ENCODE data around the gene PRSS37. TPM values are rescaled to one million over a fixed set of nuclear protein-coding genes. Genes with fewer than 3 reads are reported as not detected.
"Not testable (repeated sequence)": the region's sequence is repeated elsewhere in the genome, so short reads cannot be mapped to it uniquely, and the experiment has no call there.

PRSS37 gene
- total RNA-seq, 1 donor from 2014 or later = not detected

DNA sequence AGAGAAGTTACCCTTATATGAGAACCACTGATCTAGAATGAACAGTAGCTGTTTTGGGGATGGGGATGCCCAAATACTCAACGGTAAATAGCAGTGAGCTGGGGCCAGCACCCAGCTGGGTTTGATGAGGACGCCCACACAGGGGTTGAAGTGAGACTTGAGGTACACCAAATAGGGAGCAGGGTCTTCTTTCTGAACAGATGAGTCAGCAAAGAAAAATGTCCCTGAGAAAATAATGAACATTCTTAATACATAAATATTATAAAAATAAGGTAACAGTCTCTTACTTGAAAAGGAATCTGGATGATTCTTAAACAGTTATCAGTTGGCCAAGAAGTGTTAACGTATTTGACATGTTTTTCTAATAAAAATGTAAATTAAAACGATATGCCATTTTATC, 2.0 kb downstream of the PRSS37 start:
- Histone ChIP-seq H3K27ac (no peak overlapping the region), H3K4me3 (no peak overlapping the region), H2AFZ (replicated peaks) (no peak overlapping the region), H3K9me3 (ENCODE audit: low read depth) (no peaks in the 10 kb centered on the region), H3F3A (ENCODE audit: low read depth) (no peaks in the 10 kb centered on the region), H3K36me3 (no peaks in the 10 kb centered on the region), H3K79me2 (ENCODE audit: low read depth) (no peaks in the 10 kb centered on the region), H3K27me3 (no peaks in the 10 kb centered on the region), H3K4me1 (no peaks in the 10 kb centered on the region), H3K9ac (no peak overlapping the region), H3K4me2 (no peak overlapping the region), H4K20me1 (ENCODE audit: low read depth) (no peaks in the 10 kb centered on the region)
- no peaks in the 10 kb centered on the region for H3K36me3 Mint-ChIP-seq
- no peak for DNase-seq (ENCODE audit: low spot score)
- H3K27me3 Mint-ChIP-seq (ENCODE audit: insufficient read depth, low read depth) = no peaks in the 10 kb centered on the region
- TF ChIP-seq EZH2phosphoT487 (IDR thresholded peaks at IDR 0.05) (no peak), EZH2 (IDR thresholded peaks at IDR 0.05) (no peak)
- TF ChIP-seq, protein P1, sequence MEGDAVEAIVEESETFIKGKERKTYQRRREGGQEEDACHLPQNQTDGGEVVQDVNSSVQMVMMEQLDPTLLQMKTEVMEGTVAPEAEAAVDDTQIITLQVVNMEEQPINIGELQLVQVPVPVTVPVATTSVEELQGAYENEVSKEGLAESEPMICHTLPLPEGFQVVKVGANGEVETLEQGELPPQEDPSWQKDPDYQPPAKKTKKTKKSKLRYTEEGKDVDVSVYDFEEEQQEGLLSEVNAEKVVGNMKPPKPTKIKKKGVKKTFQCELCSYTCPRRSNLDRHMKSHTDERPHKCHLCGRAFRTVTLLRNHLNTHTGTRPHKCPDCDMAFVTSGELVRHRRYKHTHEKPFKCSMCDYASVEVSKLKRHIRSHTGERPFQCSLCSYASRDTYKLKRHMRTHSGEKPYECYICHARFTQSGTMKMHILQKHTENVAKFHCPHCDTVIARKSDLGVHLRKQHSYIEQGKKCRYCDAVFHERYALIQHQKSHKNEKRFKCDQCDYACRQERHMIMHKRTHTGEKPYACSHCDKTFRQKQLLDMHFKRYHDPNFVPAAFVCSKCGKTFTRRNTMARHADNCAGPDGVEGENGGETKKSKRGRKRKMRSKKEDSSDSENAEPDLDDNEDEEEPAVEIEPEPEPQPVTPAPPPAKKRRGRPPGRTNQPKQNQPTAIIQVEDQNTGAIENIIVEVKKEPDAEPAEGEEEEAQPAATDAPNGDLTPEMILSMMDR (IDR thresholded peaks at IDR 0.05) = no peak
- no peak overlapping the region for H3K27ac Mint-ChIP-seq
- H3K4me3 Mint-ChIP-seq = no peak overlapping the region
- no peaks in the 10 kb centered on the region for H3K4me1 Mint-ChIP-seq
- no peaks in the 10 kb centered on the region for H3K9me3 Mint-ChIP-seq

DNA sequence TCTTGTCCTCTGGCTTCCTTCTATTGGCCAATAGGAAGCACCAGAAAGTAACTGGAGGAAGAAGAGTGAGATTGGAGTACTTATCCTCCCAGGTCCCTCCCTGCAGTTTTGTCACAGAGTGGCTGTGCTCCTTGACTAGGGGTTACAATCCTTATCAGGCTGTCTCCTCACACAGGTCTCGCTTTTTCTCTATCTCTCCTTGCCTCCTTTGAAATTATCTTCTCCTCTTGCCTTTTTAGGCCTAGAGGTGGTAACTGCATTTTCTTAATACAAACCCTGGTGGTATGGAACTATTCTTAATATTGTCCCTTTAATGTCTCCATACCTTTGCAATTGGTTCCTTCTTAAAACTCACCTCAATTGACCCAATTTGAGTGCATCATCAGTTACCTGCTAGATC, 2.7 kb downstream of the PRSS37 start:
- H3K27ac Mint-ChIP-seq = no peak overlapping the region
- H4K20me1 ChIP-seq (ENCODE audit: low read depth) = no peaks in the 10 kb centered on the region

DNA sequence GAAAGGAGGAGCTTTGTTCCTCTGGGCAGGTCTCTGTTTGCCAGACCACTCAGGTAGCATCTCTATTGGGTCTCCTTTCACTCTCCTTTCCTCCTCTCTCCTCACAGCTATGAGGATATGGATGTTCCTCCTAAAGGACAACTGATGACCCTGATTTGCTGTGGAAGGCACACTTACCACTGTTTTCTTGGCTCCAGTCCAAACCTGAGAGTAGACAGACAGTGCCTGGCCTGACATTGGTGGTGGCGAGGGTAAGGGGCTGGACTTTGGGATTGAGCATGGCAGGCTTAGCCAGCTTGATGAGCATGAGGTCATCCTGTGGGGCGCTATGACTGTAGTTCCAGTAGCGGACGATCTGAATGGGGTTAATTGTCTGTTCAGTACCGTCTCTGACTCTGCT, 3.6 kb downstream of the PRSS37 start:
- no peaks in the 10 kb centered on the region for H3K4me1 ChIP-seq
- DNase-seq (ENCODE audit: low spot score) = no peak
- H3K4me2 ChIP-seq = no peak overlapping the region
- peaks cover 2% of the 10 kb centered on the region for H3K27me3 Mint-ChIP-seq (ENCODE audit: insufficient read depth, low read depth)
- H3K79me2 ChIP-seq (ENCODE audit: low read depth) = no peaks in the 10 kb centered on the region
- H3K27ac ChIP-seq = no peak overlapping the region
- no peaks in the 10 kb centered on the region for H3K9me3 Mint-ChIP-seq
- no peak overlapping the region for H3K4me3 Mint-ChIP-seq
- H4K20me1 ChIP-seq (ENCODE audit: low read depth) = no peaks in the 10 kb centered on the region
- H3K4me3 ChIP-seq = no peak overlapping the region
- H3K36me3 Mint-ChIP-seq = no peaks in the 10 kb centered on the region
- H2AFZ ChIP-seq (replicated peaks) = no peak overlapping the region
- H3K27me3 ChIP-seq = no peaks in the 10 kb centered on the region
- TF ChIP-seq EZH2phosphoT487 (IDR thresholded peaks at IDR 0.05) = no peak
- TF ChIP-seq, protein P1 (IDR thresholded peaks at IDR 0.05) = no peak
- TF ChIP-seq EZH2 (IDR thresholded peaks at IDR 0.05) = no peak
- H3F3A ChIP-seq (ENCODE audit: low read depth) = no peaks in the 10 kb centered on the region
- H3K27ac Mint-ChIP-seq = no peak overlapping the region
- H3K9me3 ChIP-seq (ENCODE audit: low read depth) = no peaks in the 10 kb centered on the region
- H3K36me3 ChIP-seq = no peaks in the 10 kb centered on the region
- no peaks in the 10 kb centered on the region for H3K4me1 Mint-ChIP-seq
- no peak overlapping the region for H3K9ac ChIP-seq

More for the DNA sequence above, 2.7 kb downstream of the PRSS37 start:
- Histone ChIP-seq H3K4me3 (no peak overlapping the region), H2AFZ (replicated peaks) (no peak overlapping the region), H3K27ac (no peak overlapping the region), H3K9ac (no peak overlapping the region), H3K9me3 (ENCODE audit: low read depth) (no peaks in the 10 kb centered on the region), H3K4me2 (no peak overlapping the region), H3K27me3 (no peaks in the 10 kb centered on the region), H3K36me3 (no peaks in the 10 kb centered on the region), H3K4me1 (no peaks in the 10 kb centered on the region), H3F3A (ENCODE audit: low read depth) (no peaks in the 10 kb centered on the region), H3K79me2 (ENCODE audit: low read depth) (no peaks in the 10 kb centered on the region)
- H3K4me3 Mint-ChIP-seq = no peak overlapping the region
- TF ChIP-seq EZH2phosphoT487 (IDR thresholded peaks at IDR 0.05) = no peak
- no peak for TF ChIP-seq EZH2 (IDR thresholded peaks at IDR 0.05)
- TF ChIP-seq, protein P1 (IDR thresholded peaks at IDR 0.05) = no peak
- no peak for DNase-seq (ENCODE audit: low spot score)
- no peaks in the 10 kb centered on the region for H3K27me3 Mint-ChIP-seq (ENCODE audit: insufficient read depth, low read depth)
- H3K9me3 Mint-ChIP-seq = no peaks in the 10 kb centered on the region
- no peaks in the 10 kb centered on the region for H3K4me1 Mint-ChIP-seq
- H3K36me3 Mint-ChIP-seq = no peaks in the 10 kb centered on the region

DNA sequence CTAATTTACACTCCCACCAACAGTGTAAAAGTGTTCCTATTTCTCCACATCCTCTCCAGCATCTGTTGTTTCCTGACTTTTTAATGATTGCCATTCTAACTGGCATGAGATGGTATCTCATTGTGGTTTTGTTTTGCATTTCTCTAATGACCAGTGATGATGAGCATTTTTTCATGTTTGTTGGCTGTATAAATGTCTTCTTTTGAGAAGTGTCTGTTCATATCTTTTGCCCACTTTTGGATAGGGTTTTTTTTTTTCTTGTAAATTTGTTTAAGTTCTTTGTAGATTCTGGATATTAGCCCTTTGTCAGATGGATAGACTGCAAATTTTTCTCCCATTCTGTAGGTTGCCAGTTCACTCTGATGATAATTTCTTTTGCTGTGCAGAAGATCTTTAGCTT, 18.9 kb downstream of the PRSS37 start:
- H3K9ac ChIP-seq; H3K4me1 Mint-ChIP-seq; H3K79me2 ChIP-seq (ENCODE audit: low read depth); H3K27ac Mint-ChIP-seq; H3K27me3 Mint-ChIP-seq (ENCODE audit: insufficient read depth, low read depth); H3K4me1 ChIP-seq; H3K9me3 ChIP-seq (ENCODE audit: low read depth); H3K36me3 Mint-ChIP-seq; H3F3A ChIP-seq (ENCODE audit: low read depth); DNase-seq (ENCODE audit: low spot score); H3K27me3 ChIP-seq; H3K36me3 ChIP-seq; H3K4me3 Mint-ChIP-seq; H2AFZ ChIP-seq (replicated peaks); H3K4me2 ChIP-seq; H3K27ac ChIP-seq; H4K20me1 ChIP-seq (ENCODE audit: low read depth); H3K4me3 ChIP-seq: not testable (repeated sequence)
- H3K9me3 Mint-ChIP-seq = peaks cover 35% of the 10 kb centered on the region

All from neural progenitor cell (in vitro differentiated cells).